ENCODE results near the gene CHN2. TPM values are rescaled to one million over a fixed set of nuclear protein-coding genes. Genes with fewer than 3 reads are reported as not detected.

CHN2 gene
- total and polyA plus RNA-seq, 2 donors (not counting 1 experiment from before 2014, with no cell fraction given): 0.86 to 1.4 TPM

DNA sequence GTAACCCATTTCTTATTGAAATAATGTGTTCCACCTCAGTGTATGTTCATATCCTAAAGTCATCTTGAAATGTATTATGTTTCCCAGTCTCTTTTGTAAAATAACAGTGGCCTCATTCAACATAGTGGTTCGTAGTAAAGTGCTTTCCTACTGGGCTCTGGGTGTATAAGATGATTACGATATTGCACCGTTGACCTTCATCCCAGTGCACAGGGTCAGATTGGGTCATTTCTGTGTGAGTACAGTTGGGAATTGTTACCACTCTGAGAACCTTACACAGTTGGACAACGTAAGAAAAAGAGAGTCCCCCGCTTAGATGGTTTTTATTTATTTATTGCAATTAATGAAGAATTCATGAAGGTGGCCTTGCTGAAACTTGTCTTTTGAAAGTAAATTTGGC lies 135.6 kb downstream of the CHN2 start:
- CTCF ChIA-PET: no interaction called here

GRCh38 chr7:29331163-29331562 lies 136.6 kb downstream of the CHN2 start:
- intact Hi-C loops (cut with micrococcal nuclease): no loop called here
- no peak for ATAC-seq (ENCODE audit: low read depth)
- H3K4me1 Mint-ChIP-seq: peaks cover 2% of the 10 kb centered on the region
- POLR2A ChIA-PET: no interaction called here
- no peak for DNase-seq
- Histone ChIP-seq H3K4me1 (ENCODE audit: control insufficient read depth in 2 of 2, insufficient read depth in 2 of 2, low read length in 2 of 2) (no peaks in the 10 kb centered on the region), H3K27ac (ENCODE audit: low read length in 2 of 2) (no peak overlapping the region), H3K27me3 (replicated peaks in 1 of 4; ENCODE audit: control extremely low read depth in 1 of 4, control insufficient read depth in 3 of 4, insufficient read depth in 4 of 4, low read length in 3 of 4) (peaks cover 0 to 5% (median 0%) of the 10 kb centered on the region in 4 experiments), H3K4me2 (replicated peaks; ENCODE audit: low read depth, low read length, poor library complexity, severe bottlenecking) (no peak overlapping the region), H3K36me3 (replicated peaks in 1 of 2; ENCODE audit: control extremely low read depth in 1 of 2, control insufficient read depth in 1 of 2, extremely low read depth in 1 of 2, insufficient read depth in 2 of 2, low read length in 1 of 2) (no peaks in the 10 kb centered on the region), H3K4me3 (ENCODE audit: control extremely low read depth in 1 of 5, extremely low read depth in 1 of 5, insufficient read depth in 1 of 5, low read depth in 2 of 5, low read length in 4 of 5) (no peak overlapping the region), H3K9ac (ENCODE audit: low read length) (no peak overlapping the region), H2AFZ (ENCODE audit: insufficient read depth, low read depth, low read length, poor library complexity, severe bottlenecking) (no peak overlapping the region), H3K9me3 (ENCODE audit: control extremely low read depth in 1 of 3, control insufficient read depth in 2 of 3, insufficient read depth in 1 of 3, low read length in 2 of 3) (no peaks in the 10 kb centered on the region), H4K20me1 (ENCODE audit: control insufficient read depth, insufficient read depth, low read length, poor library complexity, severe bottlenecking) (no peaks in the 10 kb centered on the region), H3K79me2 (ENCODE audit: control insufficient read depth, insufficient read depth, low read length) (no peaks in the 10 kb centered on the region)
- CTCF ChIA-PET: no interaction called here
- no peak overlapping the region for H3K27ac Mint-ChIP-seq
- no peak overlapping the region for H3K4me3 Mint-ChIP-seq
- WGBS (ENCODE audit: insufficient coverage): 76% methylated on average over 5 of the region's 7 CpGs
- TF ChIP-seq CTCF (IDR thresholded peaks at IDR 0.05) (no peak), EZH2 (IDR thresholded peaks at IDR 0.05; ENCODE audit: borderline replicate concordance, insufficient read depth, low read depth, low read length, poor library complexity, severe bottlenecking) (no peak)
- H3K9me3 Mint-ChIP-seq (ENCODE audit: insufficient read depth): no peaks in the 10 kb centered on the region
- H3K27me3 Mint-ChIP-seq: peaks cover 14% of the 10 kb centered on the region

More for the DNA sequence above, 135.6 kb downstream of the CHN2 start:
- no peak overlapping the region for H3K4me2 ChIP-seq (replicated peaks; ENCODE audit: low read depth, low read length, poor library complexity, severe bottlenecking)
- DNase-seq (no peak), ATAC-seq (ENCODE audit: low read depth) (no peak)
- H3K27ac ChIP-seq (ENCODE audit: low read length in 2 of 2): no peak overlapping the region
- H3K27me3 ChIP-seq (replicated peaks in 1 of 4; ENCODE audit: control extremely low read depth in 1 of 4, control insufficient read depth in 3 of 4, insufficient read depth in 4 of 4, low read length in 3 of 4): peaks cover 0 to 5% (median 0%) of the 10 kb centered on the region in 4 experiments
- Mint-ChIP-seq H3K27ac (no peak overlapping the region), H3K4me3 (no peak overlapping the region), H3K9me3 (ENCODE audit: insufficient read depth) (no peaks in the 10 kb centered on the region), H3K4me1 (peaks cover 2% of the 10 kb centered on the region), H3K27me3 (peaks cover 14% of the 10 kb centered on the region)
- intact Hi-C loops (cut with micrococcal nuclease): no loop called here
- H3K36me3 ChIP-seq (replicated peaks in 1 of 2; ENCODE audit: control extremely low read depth in 1 of 2, control insufficient read depth in 1 of 2, extremely low read depth in 1 of 2, insufficient read depth in 2 of 2, low read length in 1 of 2): no peaks in the 10 kb centered on the region
- H3K9ac ChIP-seq (ENCODE audit: low read length): no peak overlapping the region
- H2AFZ ChIP-seq (ENCODE audit: insufficient read depth, low read depth, low read length, poor library complexity, severe bottlenecking): no peak overlapping the region
- 100% methylated on average over 2 of the region's 5 CpGs for WGBS (ENCODE audit: insufficient coverage)
- no peaks in the 10 kb centered on the region for H4K20me1 ChIP-seq (ENCODE audit: control insufficient read depth, insufficient read depth, low read length, poor library complexity, severe bottlenecking)
- H3K9me3 ChIP-seq (ENCODE audit: control extremely low read depth in 1 of 3, control insufficient read depth in 2 of 3, insufficient read depth in 1 of 3, low read length in 2 of 3): no peaks in the 10 kb centered on the region
- POLR2A ChIA-PET: no interaction called here
- H3K79me2 ChIP-seq (ENCODE audit: control insufficient read depth, insufficient read depth, low read length): no peaks in the 10 kb centered on the region
- no peaks in the 10 kb centered on the region for H3K4me1 ChIP-seq (ENCODE audit: control insufficient read depth in 2 of 2, insufficient read depth in 2 of 2, low read length in 2 of 2)
- no peak overlapping the region for H3K4me3 ChIP-seq (ENCODE audit: control extremely low read depth in 1 of 5, extremely low read depth in 1 of 5, insufficient read depth in 1 of 5, low read depth in 2 of 5, low read length in 4 of 5)
- TF ChIP-seq EZH2 (IDR thresholded peaks at IDR 0.05; ENCODE audit: borderline replicate concordance, insufficient read depth, low read depth, low read length, poor library complexity, severe bottlenecking) (no peak), CTCF (IDR thresholded peaks at IDR 0.05) (no peak)

All from B cell (primary cell).